K562 (cell line): Measurements from ENCODE around the gene PLEKHG4B. TPM values are rescaled to one million over a fixed set of nuclear protein-coding genes. Genes with fewer than 3 reads are reported as not detected.

Experiments
- BRCA1 ChIP-seq, 2 experiments: fragments of 450-650 bp in 1 of 2; sonication (generic) in 1 of 2; formaldehyde crosslinking in 1 of 2; IDR thresholded peaks; 2 replicates each; pipeline versions ENCODE4 v1.5.0 to v1.6.1; 2017 to 2020; ENCODE audit warnings: mild to moderate bottlenecking in 1 of 2, missing genetic modification reagents in 1 of 2
- CTCFL ChIP-seq: IDR thresholded peaks from 2 replicates; pipeline ENCODE4 v1.6.1; 2011; ENCODE audit warnings: borderline replicate concordance, low read depth, mild to moderate bottlenecking, moderate library complexity, low read length; ENCODE audit not compliant: insufficient read depth, poor library complexity, severe bottlenecking
- CUX1 ChIP-seq: fragments of 200-800 bp; sonication (Bioruptor generic); IDR thresholded peaks from 2 replicates; pipeline ENCODE4 v1.6.1; 2016; ENCODE audit warnings: missing genetic modification characterization, missing compliant biosample characterization
- E2F1 ChIP-seq: sonication (generic); formaldehyde crosslinking; IDR thresholded peaks from 2 replicates; pipeline ENCODE4 v1.8.1; 2023; ENCODE audit warnings: mild to moderate bottlenecking, missing genetic modification reagents, moderate library complexity
- ELK1 ChIP-seq: sonication (generic); formaldehyde crosslinking; IDR thresholded peaks from 2 replicates; pipeline ENCODE4 v1.8.1; 2022; ENCODE audit warnings: missing genetic modification reagents
- MAX ChIP-seq: sonication (generic); formaldehyde crosslinking; IDR thresholded peaks from 2 replicates; pipeline ENCODE4 v1.9.0; 2022; ENCODE audit warnings: mild to moderate bottlenecking, missing genetic modification reagents
- MLLT1 ChIP-seq, 2 experiments: fragments of 450-650 bp; IDR thresholded peaks; 2 replicates each; pipeline ENCODE4 v1.6.1; 2016
- MYBL2 ChIP-seq, 2 experiments: fragments of 450-650 bp in 1 of 2; sonication (generic) in 1 of 2; formaldehyde crosslinking in 1 of 2; IDR thresholded peaks; 2 replicates each; pipeline versions ENCODE4 v1.6.1 to v1.8.1; 2017 to 2022; ENCODE audit warnings: borderline replicate concordance in 1 of 2, inconsistent platforms in 1 of 2, low read depth in 1 of 2, mild to moderate bottlenecking in 1 of 2, missing genetic modification reagents in 1 of 2, moderate library complexity in 1 of 2
- PPARD ChIP-seq: fragments of 250-450 bp; sonication (Bioruptor Pico); IDR thresholded peaks from 2 replicates; pipeline ENCODE4 v1.8.0; 2022; ENCODE audit warnings: inconsistent platforms, mild to moderate bottlenecking, moderate library complexity
- RNF2 ChIP-seq: sonication (generic); IDR thresholded peaks from 2 replicates; pipeline ENCODE4 v1.6.1; 2016
- SIN3B ChIP-seq: fragments of 450-650 bp; IDR thresholded peaks from 2 replicates; pipeline ENCODE4 v1.6.1; 2017; ENCODE audit warnings: low read depth, mild to moderate bottlenecking, moderate library complexity
- U2AF2 ChIP-seq: fragments of 200-400 bp; formaldehyde crosslinking; optimal IDR thresholded peaks from 2 replicates; pipeline ENCODE3; 2017; ENCODE audit warnings: low read depth, mild to moderate bottlenecking, low read length
- XRCC5 ChIP-seq: fragments of 200-400 bp; formaldehyde crosslinking; IDR thresholded peaks from 2 replicates; pipeline ENCODE4 v1.6.1; 2017; ENCODE audit warnings: low read depth, mild to moderate bottlenecking, low read length
- polyA plus RNA-seq, 8 experiments: library from polyadenylated mRNA; depleted of rRNA in 4 of 8; stranded (reverse) in 5 of 8; unstranded in 3 of 8; fragments of >200 nt; fragmentation: Nextera tagmentation in 2 of 8; fragmentation: Illumina TruSeq in 1 of 8; extraction: Ambion mirVana in 2 of 8; extraction: Trizol in 1 of 8; gene quantifications; 2 replicates each; pipeline versions ENCODE4 v1.2.1 to v1.2.3, GENCODE V29; 2011 to 2014; ENCODE audit warnings: inconsistent platforms in 1 of 8, missing spikeins in 1 of 8
- total RNA-seq, 7 experiments: library from RNA; depleted of rRNA in 6 of 7; stranded (reverse); fragments of >200 nt in 6 of 7; fragmentation: Illumina TruSeq in 2 of 7; extraction: Trizol in 2 of 7; gene quantifications; 2 replicates each; pipeline versions ENCODE4 v1.2.1 to v1.2.3, GENCODE V29; 2011 to 2021; ENCODE audit warnings: low replicate concordance in 1 of 7

PLEKHG4B gene
- total and polyA plus RNA-seq, 9 of the 15 experiments (the other 6 are each of a cell fraction or from before 2014, with no cell fraction given), result 0.02 TPM; not detected in 8

GRCh38 chr5:188488-189481 is 96.8 kb downstream of the PLEKHG4B start (continued):
- no peak for TF ChIP-seq CUX1 (CRISPR knock-in tag)
- no peak for TF ChIP-seq PPARD
- no peak for TF ChIP-seq BRCA1 (IDR thresholded peaks at IDR 0.05)
- no peak for TF ChIP-seq BRCA1 (CRISPR knock-in tag; IDR thresholded peaks at IDR 0.05)
- no peak for TF ChIP-seq U2AF2
- TF ChIP-seq ELK1 (CRISPR knock-in tag), result no peak
- no peak for TF ChIP-seq E2F1
- TF ChIP-seq RNF2, result no peak
- 0 out of 2 replicates have a peak, but pooled peaks have one; percentile 85 for TF ChIP-seq XRCC5
- peak; percentile 86 for TF ChIP-seq CTCFL
- TF ChIP-seq MYBL2 (IDR thresholded peaks at IDR 0.05; ENCODE audit: low read depth), result no peak
- TF ChIP-seq MYBL2 (CRISPR knock-in tag; IDR thresholded peaks at IDR 0.05; ENCODE audit: borderline replicate concordance), result no peak
- TF ChIP-seq MLLT1 (IDR thresholded peaks at IDR 0.05), result no peak
- no peak for TF ChIP-seq MAX (CRISPR knock-in tag)
- no peak for TF ChIP-seq SIN3B
